SKM-1 (cell line): Measurements from ENCODE around the gene SAE1.

Experiments
- DNase-seq: peaks from one replicate; lab custom pipeline; 2025; ENCODE audit not compliant: unreplicated experiment; lab: John Stamatoyannopoulos, UW

SAE1 gene

DNA sequence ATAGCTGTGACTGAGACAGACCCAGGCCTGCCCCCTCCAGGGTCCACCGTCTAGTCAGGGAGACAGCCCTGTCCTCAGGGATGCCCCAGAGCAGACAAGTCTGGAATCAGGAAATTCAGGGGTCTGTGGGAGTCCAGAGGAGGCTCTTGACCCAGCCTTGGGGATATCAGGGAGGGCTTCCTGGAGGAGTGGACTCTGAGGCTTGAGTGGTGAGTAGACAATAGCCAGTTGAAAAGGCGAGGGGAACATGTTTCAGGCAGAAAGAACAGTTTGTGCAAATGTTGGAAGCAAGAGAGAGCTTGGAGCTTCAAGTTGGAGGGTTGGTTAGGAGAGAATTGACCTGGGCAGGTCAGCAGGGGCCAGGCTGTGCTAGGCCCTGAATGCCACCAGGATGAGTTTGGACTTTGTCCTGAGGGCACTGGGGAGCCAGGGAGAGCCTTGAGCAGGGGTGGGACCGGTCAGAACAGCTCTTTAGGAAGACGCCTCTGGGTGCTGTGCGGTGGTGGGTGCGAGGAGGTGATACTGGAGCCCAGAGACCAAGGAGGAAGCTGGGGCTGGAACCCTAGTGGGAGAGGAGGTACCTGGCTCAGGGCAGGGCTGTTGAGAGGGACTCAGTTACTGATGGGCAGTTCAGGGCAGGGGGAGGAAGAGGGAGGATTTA lies 128.4 kb downstream of the SAE1 start:
- DNase-seq: no peak
